HG03469 (cell line): ENCODE results near the gene GPBP1L1.

ENCODE experiments used
- ATAC-seq: cut with Tn5 transposase; IDR thresholded peaks from one replicate; pipeline ENCODE4 v1.9.1; 2021; ENCODE audit warnings: mild to moderate bottlenecking, moderate library complexity, moderate number of reproducible peaks; ENCODE audit not compliant: unreplicated experiment

GPBP1L1 gene

GRCh38 chr1:45643321-45643720, 43.0 kb downstream of the GPBP1L1 start:
- ATAC-seq = no peak

GRCh38 chr1:45640293-45640692, 46.0 kb downstream of the GPBP1L1 start:
- ATAC-seq = no peak

GRCh38 chr1:45635211-45635610, 51.1 kb downstream of the GPBP1L1 start:
- no peak for ATAC-seq

- ATAC-seq = no peak
These were observed 55.9 kb downstream of the GPBP1L1 start for GRCh38 chr1:45630429-45630828.

- ATAC-seq = no peak
These were observed 57.3 kb downstream of the GPBP1L1 start for GRCh38 chr1:45629035-45629434.

- no peak for ATAC-seq
These were observed 62.4 kb downstream of the GPBP1L1 start, which contains the start of gene CCDC17 for GRCh38 chr1:45623972-45624371. Gene CCDC17, minus strand, starts transcription at chr1:45624054. Its CDS starts 145 bp downstream, at chr1:45623909.

GRCh38 chr1:45622524-45623394, 63.6 kb downstream of the GPBP1L1 start:
- ATAC-seq = no peak

- no peak for ATAC-seq
These were observed 64.3 kb downstream of the GPBP1L1 start for GRCh38 chr1:45621895-45622523.

- ATAC-seq = no peak
These were observed 64.9 kb downstream of the GPBP1L1 start for GRCh38 chr1:45621501-45621836.

- ATAC-seq = no peak
These were observed 65.5 kb downstream of the GPBP1L1 start for GRCh38 chr1:45620588-45621500.

- no peak for ATAC-seq
These were observed 67.0 kb downstream of the GPBP1L1 start for GRCh38 chr1:45619149-45619921.

- no peak for ATAC-seq
These were observed 68.7 kb downstream of the GPBP1L1 start for GRCh38 chr1:45617618-45618017.

GRCh38 chr1:45615885-45616284, 70.4 kb downstream of the GPBP1L1 start:
- ATAC-seq = no peak

GRCh38 chr1:45612941-45613579, 73.3 kb downstream of the GPBP1L1 start:
- ATAC-seq = no peak

- no peak for ATAC-seq
These were observed 75.6 kb downstream of the GPBP1L1 start for GRCh38 chr1:45610589-45611226.

GRCh38 chr1:45608175-45609156, 77.9 kb downstream of the GPBP1L1 start:
- ATAC-seq = no peak

- no peak for ATAC-seq
These were observed 78.8 kb downstream of the GPBP1L1 start for GRCh38 chr1:45607404-45608074.

GRCh38 chr1:45604239-45604638, 82.1 kb downstream of the GPBP1L1 start:
- ATAC-seq = no peak
